HG03432 (cell line): Measurements from ENCODE around the gene ZNF710.
A peak's percentile ranks its signal among the peaks of the same experiment; 100 is the strongest.
"Not testable (repeated sequence)": the region's sequence is repeated elsewhere in the genome, so short reads cannot be mapped to it uniquely, and the experiment has no call there.

ENCODE experiments used
- ATAC-seq: cut with Tn5 transposase; IDR thresholded peaks from one replicate; pipeline ENCODE4 v1.9.1; 2021; ENCODE audit warnings: mild to moderate bottlenecking, moderate library complexity; ENCODE audit not compliant: unreplicated experiment

Gene ZNF710

DNA sequence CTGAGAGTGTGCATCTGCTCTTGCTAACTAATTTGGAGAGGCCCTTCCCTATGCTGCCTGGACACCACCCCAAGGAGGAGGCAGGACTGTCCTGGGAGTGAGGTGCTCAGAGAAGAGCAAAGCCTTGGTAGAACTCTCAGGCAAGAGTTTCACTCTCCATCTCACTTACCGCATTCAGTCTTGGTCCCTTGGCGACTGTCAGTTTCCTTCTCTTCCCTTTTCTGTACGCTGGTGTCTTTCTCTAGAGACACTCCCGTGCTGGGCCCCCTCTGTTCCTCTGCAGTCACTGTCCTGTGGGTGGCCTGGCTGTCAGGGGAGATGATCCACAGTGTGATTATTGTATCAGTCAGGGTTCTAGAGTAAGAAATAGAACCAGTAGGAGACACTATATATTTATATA is 57.2 kb downstream of the ZNF710 start:
- ATAC-seq, result peak; percentile 34

DNA sequence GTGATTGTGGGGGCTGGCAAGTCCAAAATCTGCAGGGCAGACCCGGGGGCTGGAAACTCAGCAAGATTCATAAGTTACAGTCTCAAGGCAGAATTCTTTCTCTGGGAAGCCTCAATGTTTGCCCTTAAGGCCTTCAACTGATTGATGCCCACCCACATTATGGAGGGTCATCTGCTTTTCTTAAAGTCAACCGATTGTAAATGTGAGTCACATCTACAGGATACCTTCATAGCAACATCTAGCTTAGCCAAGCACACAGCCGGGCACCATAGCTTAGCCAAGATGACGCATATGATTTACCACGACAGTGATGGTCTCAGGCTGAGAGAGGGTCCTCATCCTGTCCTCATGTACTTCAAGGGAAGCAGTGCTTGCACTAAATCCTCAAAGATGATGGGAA is 57.7 kb downstream of the ZNF710 start:
- no peak for ATAC-seq

DNA sequence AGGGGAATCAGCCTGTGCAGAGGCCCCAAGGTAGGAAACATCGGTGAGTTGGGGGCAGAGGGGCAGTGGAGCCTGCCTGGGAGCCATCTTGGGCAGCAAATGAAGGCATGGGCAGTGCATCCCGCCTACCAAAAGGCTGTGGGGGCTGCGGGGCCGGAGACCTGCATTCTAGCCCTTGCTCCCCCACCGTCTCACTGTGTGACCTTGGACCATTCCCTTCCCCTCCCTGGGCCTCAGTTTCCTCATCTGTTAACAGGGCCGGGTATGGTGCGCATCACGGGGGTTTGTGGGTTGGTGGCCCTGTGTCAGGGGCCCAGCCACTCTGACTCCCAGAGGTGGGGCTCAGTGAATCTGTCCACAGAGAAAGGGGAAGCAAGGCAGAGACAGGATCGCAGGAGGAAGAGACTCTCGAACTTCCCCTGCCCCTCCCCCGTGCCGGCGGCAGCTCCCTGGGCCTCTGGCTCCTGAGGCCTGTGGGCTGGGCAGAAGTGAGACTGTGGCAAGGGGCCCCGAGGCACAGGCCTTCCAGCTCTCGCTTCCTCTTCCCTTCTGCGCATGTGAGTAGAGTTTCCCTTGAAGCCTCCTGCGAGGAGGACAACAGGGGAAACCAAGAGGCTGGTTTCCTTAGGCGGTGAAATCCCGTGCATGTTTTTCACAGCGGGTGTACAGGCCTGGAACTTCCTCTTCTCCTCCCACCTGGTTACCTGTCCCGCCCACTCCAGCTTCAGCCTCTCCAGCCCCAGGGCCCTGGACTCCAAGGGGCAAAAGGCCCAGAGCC is 58.3 kb downstream of the ZNF710 start:
- peak; percentile 92 for ATAC-seq

DNA sequence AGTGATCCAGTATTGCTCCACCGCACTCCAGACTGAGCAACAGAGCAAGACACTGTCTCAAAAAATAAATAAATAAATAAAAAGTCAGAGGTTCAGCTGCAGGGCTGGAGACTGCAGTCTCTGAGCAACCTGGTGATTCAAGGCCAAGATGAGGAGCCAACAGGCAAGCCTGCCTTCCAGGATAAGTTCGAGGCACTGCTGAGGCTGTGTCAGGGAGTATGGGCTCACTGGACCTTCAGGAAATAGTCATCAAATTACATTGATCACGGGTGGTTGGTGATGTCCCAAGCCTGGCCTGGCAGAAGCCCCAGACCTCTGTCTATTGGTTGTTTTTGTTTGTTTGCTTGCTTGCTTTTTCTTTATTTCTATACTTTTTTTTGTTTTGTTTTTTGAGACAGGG is 59.7 kb downstream of the ZNF710 start:
- ATAC-seq, result no peak

DNA sequence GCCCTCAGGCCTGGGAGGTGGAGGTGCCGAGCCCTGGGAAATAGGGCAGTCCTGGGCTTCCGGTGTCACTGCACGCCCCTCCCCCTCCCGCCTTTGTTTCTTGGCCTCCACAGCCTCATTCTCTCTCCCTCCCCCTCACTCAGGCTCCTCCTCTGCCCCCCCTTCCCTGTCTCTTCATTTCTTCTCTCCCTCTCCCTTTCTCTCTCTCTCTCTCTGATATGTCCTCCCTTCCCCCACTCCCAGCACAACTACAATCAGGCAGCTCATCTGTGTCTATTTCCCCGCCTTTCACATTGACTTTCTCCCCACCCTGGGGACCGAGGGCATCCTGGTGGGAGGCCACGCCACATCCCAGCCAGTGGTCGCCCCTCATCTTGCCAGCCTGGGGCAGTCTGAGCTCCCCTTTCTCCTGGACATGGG is 60.9 kb downstream of the ZNF710 start:
- no peak for ATAC-seq

DNA sequence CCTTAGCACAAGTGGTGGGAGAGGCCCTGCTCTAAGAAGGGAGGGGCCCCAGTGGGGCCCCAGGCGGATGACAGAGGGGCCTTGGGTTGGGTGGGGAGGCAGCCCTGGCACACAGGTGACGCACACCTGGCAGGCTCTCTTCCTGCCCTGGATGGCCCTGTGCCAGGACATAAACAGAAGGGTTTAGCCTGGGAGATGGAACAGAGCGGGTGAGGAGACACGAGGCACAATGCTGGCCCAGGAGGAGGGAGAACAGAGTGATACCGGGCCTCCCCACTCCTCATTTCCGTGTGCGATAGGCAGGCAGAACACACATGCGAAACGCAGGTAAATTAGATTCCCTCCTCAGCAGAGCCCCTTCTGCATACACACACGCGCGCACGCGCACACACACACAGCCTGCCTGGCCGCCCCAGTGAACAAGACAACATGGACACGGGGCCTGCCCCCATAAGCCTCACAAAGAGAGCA is 61.4 kb downstream of the ZNF710 start:
- no peak for ATAC-seq

DNA sequence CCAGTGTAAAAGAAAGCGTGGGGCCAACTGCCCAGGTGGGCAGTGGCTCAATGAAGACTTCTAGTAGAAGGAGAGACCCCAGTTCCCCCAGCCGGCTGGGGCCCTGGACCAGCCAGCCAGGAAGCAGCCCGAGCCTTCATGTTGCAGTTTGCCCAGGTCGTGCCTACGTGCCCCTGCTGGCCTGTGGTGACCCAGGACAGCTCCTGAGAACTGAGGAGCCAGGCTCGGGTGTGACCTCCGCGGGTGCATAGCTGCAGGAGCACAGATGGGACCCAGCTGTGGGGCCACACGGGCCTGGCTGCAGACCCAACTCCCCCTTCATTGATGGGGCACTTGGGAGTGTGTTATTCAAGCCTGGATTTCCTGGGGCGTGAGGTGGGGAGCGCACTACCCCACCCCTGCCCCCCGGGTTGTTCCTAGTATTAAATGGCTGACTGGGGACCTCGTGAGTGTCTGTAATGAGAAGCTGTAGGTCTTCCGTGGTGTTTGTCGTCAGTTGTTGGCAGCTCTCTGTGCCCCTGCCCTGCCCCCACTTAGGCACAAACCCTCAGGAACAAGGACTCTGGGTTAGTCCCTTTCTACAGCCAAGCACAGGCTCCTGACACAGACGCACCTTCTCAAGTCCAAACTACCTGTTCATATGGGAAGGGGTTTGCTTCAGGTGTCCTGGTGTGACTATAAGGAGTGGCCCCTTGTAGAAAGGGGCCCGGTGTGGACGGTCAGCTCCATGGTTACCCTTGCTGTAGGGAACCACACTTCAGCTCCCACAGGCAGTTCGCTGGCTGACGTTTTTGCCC is 62.0 kb downstream of the ZNF710 start:
- no peak for ATAC-seq

DNA sequence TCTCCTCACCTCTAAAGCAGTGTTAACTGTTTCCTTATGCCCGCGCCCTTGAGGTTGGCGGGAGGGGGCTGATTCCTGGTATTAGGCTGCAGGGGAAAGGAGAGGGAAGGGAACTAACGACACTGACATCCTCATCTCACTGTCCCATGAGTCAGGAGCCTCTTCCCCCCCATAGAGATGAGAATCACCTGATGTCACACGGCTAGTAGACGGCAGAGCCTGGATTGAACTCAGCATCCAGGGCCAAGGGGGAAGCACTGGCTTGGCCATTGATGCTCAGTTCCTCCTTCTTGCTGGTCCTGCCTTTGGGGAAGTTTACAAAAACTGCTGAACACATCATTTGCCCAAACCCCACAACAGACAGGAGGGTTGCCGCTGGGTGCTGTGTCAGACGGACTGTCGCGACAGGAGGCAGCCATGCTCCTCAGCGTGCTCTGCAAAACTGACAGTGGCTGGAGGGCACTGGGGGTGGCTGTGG is 62.7 kb downstream of the ZNF710 start:
- ATAC-seq, result no peak

DNA sequence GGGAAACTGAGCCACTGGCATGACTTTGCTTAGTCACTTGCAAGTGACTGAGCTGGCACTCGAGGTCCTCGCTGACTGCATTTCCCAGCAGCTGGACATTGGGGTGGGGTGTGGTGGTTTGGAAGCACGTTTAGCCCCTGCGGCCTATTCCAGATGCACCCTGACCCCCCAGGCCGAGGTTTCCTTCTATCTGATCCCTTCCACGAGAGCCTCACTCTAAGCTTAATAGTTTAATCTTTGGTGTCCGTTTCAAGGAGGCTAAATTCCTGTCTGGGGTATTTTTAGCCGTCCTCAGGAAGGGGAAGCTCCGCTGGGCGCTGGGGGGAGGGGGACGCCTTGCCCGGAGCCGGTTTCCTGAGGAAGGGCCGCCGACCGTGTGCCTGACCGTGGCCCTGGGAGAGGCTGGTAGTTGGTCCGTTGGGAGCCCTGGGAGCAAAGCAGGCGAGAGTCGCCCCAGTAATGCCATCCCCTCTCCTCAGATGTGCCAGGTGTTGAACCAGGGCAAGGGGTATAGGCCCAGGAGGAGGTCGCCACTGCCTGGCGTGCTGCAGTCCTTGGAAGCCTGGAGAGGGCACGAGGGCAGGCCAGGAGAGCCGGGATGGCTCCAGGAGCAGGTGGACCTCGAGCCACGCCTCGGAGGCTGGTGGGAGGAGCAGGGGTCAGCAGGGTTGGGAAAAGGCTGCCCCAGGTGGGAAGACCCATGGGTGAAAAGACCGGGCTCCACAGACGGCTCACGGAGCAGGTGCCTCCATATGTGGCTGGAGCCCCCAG is 64.0 kb downstream of the ZNF710 start:
- no peak for ATAC-seq

DNA sequence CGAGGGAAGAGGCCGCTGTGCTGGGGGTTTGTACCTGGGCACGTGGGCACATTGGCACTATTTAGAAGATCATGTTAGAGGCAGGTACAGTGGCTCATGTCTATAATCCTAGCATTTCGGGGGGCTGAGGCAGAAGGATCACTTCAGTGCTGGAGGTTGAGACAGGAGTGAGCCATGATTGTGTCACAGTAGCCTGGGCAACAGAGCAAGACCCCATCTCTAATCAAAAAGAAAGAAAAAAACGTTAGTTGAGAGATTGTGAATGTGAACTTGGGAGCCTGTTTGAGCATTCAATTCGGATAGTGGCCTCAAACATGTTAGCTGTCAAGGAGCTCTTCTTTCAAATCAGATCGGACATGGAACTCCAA is 64.5 kb downstream of the ZNF710 start:
- no peak for ATAC-seq

DNA sequence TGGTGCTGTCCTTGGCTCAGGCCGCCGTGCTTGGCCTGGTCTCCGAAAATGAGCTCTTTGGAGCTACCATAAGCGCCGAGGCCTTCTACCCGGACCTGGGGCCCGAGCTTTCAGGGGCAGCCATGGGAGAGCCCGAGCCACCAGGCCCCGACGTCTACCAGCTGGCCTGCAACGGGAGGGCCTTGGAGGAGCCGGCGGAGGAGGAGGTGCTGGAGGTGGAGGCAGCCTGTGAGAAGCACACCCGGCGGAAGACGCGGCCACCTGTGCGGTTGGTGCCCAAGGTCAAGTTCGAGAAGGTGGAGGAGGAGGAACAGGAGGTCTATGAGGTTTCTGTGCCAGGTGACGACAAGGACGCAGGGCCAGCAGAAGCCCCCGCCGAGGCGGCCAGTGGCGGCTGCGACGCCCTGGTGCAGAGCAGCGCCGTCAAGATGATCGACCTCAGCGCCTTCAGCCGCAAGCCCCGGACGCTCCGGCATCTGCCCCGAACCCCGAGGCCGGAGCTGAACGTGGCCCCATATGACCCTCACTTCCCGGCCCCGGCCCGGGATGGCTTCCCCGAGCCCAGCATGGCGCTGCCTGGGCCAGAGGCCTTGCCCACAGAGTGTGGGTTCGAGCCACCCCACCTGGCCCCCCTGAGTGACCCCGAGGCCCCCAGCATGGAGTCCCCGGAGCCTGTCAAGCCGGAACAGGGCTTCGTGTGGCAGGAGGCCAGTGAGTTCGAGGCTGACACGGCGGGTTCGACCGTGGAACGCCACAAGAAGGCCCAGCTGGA is 66.2 kb downstream of the ZNF710 start:
- no peak for ATAC-seq

DNA sequence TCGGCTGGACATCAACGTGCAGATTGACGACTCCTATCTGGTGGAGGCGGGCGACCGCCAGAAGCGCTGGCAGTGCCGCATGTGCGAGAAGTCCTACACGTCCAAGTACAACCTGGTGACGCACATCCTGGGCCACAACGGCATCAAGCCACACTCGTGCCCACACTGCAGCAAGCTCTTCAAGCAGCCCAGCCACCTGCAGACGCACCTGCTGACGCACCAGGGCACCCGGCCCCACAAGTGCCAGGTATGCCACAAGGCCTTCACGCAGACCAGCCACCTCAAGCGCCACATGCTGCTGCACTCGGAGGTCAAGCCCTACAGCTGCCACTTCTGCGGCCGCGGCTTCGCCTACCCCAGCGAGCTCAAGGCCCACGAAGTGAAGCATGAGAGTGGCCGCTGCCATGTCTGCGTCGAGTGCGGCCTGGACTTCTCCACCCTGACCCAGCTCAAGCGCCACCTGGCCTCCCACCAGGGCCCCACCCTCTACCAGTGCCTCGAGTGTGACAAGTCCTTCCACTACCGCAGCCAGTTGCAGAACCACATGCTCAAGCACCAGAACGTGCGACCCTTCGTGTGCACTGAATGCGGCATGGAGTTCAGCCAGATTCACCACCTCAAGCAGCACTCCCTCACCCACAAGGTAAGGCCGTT is 67.0 kb downstream of the ZNF710 start:
- ATAC-seq, result no peak

DNA sequence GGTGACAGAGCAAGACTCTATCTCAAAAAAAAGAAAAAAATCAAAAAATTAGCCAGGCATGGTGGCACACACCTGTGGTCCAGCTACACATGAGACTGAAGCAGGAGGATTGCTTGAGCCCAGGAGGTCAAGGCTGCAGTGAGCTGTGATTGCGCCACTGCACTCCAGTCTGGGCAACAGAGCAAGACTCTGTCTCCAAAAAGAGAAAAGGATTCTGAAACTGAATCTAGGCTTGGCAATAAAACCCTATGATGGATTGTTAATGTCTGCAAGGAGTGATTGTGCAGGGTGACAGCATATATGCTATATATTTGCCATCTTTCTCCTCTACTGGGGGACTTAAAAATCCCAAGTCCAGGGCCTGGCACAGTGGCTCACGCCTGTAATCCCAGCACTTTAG is 69.5 kb downstream of the ZNF710 start:
- not testable (repeated sequence) for ATAC-seq

DNA sequence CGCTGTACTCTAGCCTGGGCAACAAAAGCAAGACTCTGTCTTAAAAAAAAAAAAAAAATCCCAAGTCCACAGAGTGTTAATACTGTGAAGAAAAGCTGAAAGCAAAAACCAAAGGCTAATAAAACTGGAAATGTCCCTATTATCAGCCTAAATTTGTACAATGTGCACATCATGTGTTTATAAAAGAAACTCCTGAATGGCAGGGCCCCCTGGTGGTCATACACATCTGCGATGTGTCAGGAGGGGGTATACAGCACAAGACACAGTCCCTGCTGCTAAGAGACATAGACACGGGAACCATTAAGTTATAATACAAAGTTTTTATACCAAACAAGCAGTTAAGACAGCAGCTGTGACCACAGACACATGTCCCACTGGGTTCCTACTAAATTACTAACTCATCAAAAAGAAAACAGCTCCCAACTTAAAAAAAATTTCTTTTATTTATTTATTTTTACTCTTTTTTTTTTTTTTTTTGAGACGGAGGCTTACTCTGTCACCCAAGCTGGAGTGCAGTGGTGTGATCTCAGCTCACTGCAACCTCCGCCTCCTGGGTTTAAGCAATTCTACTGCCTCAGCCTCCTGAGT is 70.2 kb downstream of the ZNF710 start:
- ATAC-seq, result peak; percentile 71

DNA sequence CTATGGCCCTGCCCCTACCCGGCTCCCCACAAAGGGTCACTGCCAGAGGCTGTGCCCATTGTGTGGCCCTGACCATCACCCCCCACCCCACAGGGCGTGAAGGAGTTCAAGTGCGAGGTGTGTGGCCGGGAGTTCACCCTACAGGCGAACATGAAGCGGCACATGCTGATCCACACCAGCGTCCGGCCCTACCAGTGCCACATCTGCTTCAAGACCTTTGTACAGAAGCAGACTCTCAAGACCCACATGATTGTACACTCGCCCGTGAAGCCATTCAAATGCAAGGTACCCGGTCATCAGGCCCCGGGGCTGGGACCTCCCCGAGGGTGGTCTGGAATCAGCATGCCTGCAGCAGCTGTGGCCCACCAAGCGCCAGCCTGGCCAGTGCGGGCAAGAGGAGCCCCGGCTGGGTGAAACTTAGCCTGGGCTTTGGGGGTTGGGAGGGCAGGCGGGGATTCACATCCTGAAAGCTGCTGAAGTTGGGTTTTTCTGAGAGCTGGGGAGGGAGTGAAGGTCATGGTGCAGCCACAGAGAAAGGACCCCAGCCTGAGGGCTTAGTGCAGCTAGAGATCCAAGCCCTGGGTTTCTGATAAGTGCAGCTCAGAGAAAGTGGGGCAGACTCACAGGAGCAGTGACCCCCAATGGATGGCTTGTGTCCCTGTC is 72.0 kb downstream of the ZNF710 start:
- no peak for ATAC-seq

DNA sequence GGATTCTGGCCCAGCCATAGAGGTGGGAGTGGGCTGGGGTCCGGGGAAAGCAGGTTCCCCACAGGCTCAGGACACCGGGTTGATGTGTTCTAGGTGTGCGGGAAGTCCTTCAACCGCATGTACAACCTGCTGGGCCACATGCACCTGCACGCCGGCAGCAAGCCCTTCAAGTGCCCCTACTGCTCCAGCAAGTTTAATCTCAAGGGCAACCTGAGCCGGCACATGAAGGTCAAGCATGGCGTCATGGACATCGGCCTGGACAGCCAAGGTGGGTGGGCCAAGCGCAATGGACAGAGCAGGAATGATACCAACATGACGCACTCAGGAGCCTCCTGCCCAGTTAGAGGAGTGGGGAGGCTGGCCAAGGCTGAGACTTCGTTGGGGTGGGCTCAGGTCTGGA is 72.9 kb downstream of the ZNF710 start:
- ATAC-seq, result no peak

DNA sequence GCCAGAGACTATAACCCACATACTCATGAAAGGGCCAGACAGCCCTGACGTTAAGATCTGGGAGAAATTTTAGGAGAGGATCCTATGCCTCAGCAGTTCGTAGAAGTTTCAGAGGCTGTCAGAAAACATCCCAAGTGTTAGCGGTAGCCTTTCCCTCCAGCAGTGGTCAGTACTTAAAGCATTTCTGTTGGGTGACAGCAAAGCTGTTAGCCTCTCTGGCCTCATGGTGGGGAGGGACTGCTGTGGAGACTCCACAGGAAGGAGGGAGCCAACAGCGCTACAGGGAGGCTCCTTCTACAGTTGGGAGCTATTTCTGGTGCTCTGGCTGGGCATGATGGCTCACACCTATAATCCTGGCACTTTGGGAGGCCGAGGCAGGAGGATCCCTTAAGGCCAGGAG is 73.8 kb downstream of the ZNF710 start:
- no peak for ATAC-seq

DNA sequence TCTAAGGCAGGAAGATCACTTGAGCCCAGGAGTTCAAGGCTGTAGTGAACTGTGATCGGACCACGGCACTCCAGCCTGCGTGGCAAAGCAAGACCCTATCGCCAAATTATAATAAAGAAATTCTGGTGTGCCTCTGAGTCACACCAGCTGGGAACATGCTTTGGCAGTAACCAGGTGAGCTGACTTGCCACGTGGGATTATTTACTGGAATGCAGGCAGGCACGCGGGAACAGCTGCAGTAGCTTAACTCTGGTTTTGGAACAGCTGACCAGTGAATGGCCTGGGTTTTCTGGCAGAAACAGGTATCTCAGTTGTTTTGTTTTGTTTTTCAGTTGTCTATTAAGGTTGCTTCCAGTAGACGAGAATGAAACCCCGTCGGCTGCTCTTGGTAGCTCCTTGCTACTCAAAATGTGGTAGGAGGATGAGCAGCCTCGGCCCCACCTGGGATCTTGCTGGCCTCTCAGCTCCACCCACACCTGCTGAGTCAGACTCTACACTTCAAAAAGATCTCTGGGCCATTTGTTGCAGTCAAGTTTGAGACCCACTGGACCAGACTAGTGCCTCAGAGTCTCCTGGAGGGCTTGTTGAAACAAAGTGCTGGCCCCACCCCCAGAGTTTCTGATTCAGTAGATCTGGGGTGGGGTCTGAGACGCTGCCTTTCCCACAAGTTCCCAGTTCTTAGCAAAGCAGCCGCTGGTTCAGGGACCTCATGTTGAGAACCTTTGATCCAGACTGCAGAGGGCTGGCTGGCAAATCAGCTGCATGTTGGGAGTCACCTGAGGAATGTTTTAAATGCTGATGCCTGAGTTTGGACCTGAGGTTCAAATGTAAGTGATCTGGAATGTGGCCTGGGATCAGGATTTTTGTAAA is 74.5 kb downstream of the ZNF710 start:
- no peak for ATAC-seq
